Measurements from ENCODE around the gene EMILIN2. TPM values are rescaled to one million over a fixed set of nuclear protein-coding genes. Genes with fewer than 3 reads are reported as not detected.

Gene EMILIN2
- polyA plus RNA-seq, 4 donors = 13.0 to 19.4 (median 14.3) TPM

GRCh38 chr18:2895391-2895790 is 48.6 kb downstream of the EMILIN2 start:
- DNase-seq (ENCODE audit: low read depth in 4 of 4, low spot score in 3 of 4) = no peak

- DNase-seq (ENCODE audit: low read depth in 4 of 4, low spot score in 3 of 4) = no peak
Observed at GRCh38 chr18:2896990-2897389, 50.2 kb downstream of the EMILIN2 start.

- DNase-seq (ENCODE audit: low read depth in 4 of 4, low spot score in 3 of 4) = no peak
Observed at GRCh38 chr18:2897448-2898185, 50.8 kb downstream of the EMILIN2 start.

GRCh38 chr18:2898186-2898640 is 51.4 kb downstream of the EMILIN2 start:
- DNase-seq (ENCODE audit: low read depth in 4 of 4, low spot score in 3 of 4) = no peak

GRCh38 chr18:2900684-2901422 is 54.0 kb downstream of the EMILIN2 start:
- DNase-seq (ENCODE audit: low read depth in 4 of 4, low spot score in 3 of 4) = no peak

- no peak for DNase-seq (ENCODE audit: low read depth in 4 of 4, low spot score in 3 of 4)
Observed at GRCh38 chr18:2901423-2901985, 54.7 kb downstream of the EMILIN2 start.

- DNase-seq (ENCODE audit: low read depth in 4 of 4, low spot score in 3 of 4) = no peak
Observed at GRCh38 chr18:2902327-2902726, 55.5 kb downstream of the EMILIN2 start.

GRCh38 chr18:2903006-2903405 is 56.2 kb downstream of the EMILIN2 start:
- DNase-seq (ENCODE audit: low read depth in 4 of 4, low spot score in 3 of 4) = no peak

GRCh38 chr18:2905854-2906703 is 59.3 kb downstream of the EMILIN2 start:
- DNase-seq (ENCODE audit: low read depth in 4 of 4, low spot score in 3 of 4) = no peak

GRCh38 chr18:2906704-2907549 is 60.1 kb downstream of the EMILIN2 start:
- DNase-seq (ENCODE audit: low read depth in 4 of 4, low spot score in 3 of 4) = no peak

GRCh38 chr18:2907550-2908135 is 60.8 kb downstream of the EMILIN2 start:
- DNase-seq (ENCODE audit: low read depth in 4 of 4, low spot score in 3 of 4) = no peak

GRCh38 chr18:2908166-2908945 is 61.5 kb downstream of the EMILIN2 start:
- no peak for DNase-seq (ENCODE audit: low read depth in 4 of 4, low spot score in 3 of 4)

GRCh38 chr18:2908946-2909335 is 62.1 kb downstream of the EMILIN2 start:
- no peak for DNase-seq (ENCODE audit: low read depth in 4 of 4, low spot score in 3 of 4)

GRCh38 chr18:2909431-2910140 is 62.8 kb downstream of the EMILIN2 start:
- no peak for DNase-seq (ENCODE audit: low read depth in 4 of 4, low spot score in 3 of 4)

GRCh38 chr18:2910261-2910660 is 63.5 kb downstream of the EMILIN2 start:
- no peak for DNase-seq (ENCODE audit: low read depth in 4 of 4, low spot score in 3 of 4)

- no peak for DNase-seq (ENCODE audit: low read depth in 4 of 4, low spot score in 3 of 4)
Observed at GRCh38 chr18:2910751-2911425, 64.1 kb downstream of the EMILIN2 start.

GRCh38 chr18:2911533-2911932 is 64.7 kb downstream of the EMILIN2 start:
- DNase-seq (ENCODE audit: low read depth in 4 of 4, low spot score in 3 of 4) = no peak

Measured in right renal pelvis (tissue), 4 donors.